ENCODE results near the gene TRIM17.

Gene TRIM17

GRCh38 chr1:228378873-228379460, 37.7 kb downstream of the TRIM17 start:
- no peak for DNase-seq (ENCODE audit: low read depth in 2 of 2)

- DNase-seq (ENCODE audit: low read depth in 2 of 2) = peak; percentile 31 to 40
Measured at GRCh38 chr1:228378090-228378872, 38.4 kb downstream of the TRIM17 start.

- no peak for DNase-seq (ENCODE audit: low read depth in 2 of 2)
Measured at GRCh38 chr1:228377664-228378089, 39.0 kb downstream of the TRIM17 start.

- DNase-seq (ENCODE audit: low read depth in 2 of 2) = no peak
Measured at GRCh38 chr1:228376651-228377631, 39.7 kb downstream of the TRIM17 start.

- no peak for DNase-seq (ENCODE audit: low read depth in 2 of 2)
Measured at GRCh38 chr1:228376262-228376628, 40.4 kb downstream of the TRIM17 start.

- no peak for DNase-seq (ENCODE audit: low read depth in 2 of 2)
Measured at GRCh38 chr1:228375578-228376261, 40.9 kb downstream of the TRIM17 start.

GRCh38 chr1:228374711-228375577, 41.7 kb downstream of the TRIM17 start:
- DNase-seq (ENCODE audit: low read depth in 2 of 2) = peak in 1 of 2 experiments; percentile 14

- no peak for DNase-seq (ENCODE audit: low read depth in 2 of 2)
Measured at GRCh38 chr1:228373681-228374571, 42.7 kb downstream of the TRIM17 start.

GRCh38 chr1:228373004-228373680, 43.5 kb downstream of the TRIM17 start:
- no peak for DNase-seq (ENCODE audit: low read depth in 2 of 2)

- DNase-seq (ENCODE audit: low read depth in 2 of 2) = no peak
Measured at GRCh38 chr1:228372183-228373003, 44.3 kb downstream of the TRIM17 start.

GRCh38 chr1:228371741-228372182, 44.9 kb downstream of the TRIM17 start:
- DNase-seq (ENCODE audit: low read depth in 2 of 2) = no peak

- no peak for DNase-seq (ENCODE audit: low read depth in 2 of 2)
Measured at GRCh38 chr1:228370941-228371740, 45.5 kb downstream of the TRIM17 start.

- DNase-seq (ENCODE audit: low read depth in 2 of 2) = no peak
Measured at GRCh38 chr1:228370439-228370940, 46.2 kb downstream of the TRIM17 start.

- DNase-seq (ENCODE audit: low read depth in 2 of 2) = no peak
Measured at GRCh38 chr1:228369608-228370438, 46.8 kb downstream of the TRIM17 start.

- no peak for DNase-seq (ENCODE audit: low read depth in 2 of 2)
Measured at GRCh38 chr1:228368801-228369607, 47.7 kb downstream of the TRIM17 start.
